ENCODE data around the gene TMIGD3.
A peak's percentile ranks its signal among the peaks of the same experiment; 100 is the strongest.

TMIGD3 gene

DNA sequence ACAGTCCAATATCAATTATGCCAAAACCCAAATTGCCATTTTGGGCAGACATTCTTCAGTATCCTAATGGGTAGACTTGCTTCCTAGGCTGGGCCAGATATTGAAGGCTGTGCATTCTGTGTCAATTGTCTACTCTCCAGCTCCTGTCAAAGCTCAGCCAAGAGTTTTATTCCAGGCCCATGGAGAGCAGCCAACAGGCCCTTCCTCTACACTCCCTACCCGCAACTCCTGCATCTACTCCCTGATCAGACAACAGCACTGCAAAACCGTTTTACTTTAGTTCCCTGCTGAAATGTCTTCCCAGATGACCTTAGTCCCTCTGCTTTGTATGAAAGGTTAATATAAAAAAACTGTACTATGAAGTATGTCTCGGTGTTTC lies 6.6 kb upstream of the TMIGD3 start:
- DNase-seq (ENCODE audit: low read depth in 2 of 2, low spot score in 1 of 2): no peak

DNA sequence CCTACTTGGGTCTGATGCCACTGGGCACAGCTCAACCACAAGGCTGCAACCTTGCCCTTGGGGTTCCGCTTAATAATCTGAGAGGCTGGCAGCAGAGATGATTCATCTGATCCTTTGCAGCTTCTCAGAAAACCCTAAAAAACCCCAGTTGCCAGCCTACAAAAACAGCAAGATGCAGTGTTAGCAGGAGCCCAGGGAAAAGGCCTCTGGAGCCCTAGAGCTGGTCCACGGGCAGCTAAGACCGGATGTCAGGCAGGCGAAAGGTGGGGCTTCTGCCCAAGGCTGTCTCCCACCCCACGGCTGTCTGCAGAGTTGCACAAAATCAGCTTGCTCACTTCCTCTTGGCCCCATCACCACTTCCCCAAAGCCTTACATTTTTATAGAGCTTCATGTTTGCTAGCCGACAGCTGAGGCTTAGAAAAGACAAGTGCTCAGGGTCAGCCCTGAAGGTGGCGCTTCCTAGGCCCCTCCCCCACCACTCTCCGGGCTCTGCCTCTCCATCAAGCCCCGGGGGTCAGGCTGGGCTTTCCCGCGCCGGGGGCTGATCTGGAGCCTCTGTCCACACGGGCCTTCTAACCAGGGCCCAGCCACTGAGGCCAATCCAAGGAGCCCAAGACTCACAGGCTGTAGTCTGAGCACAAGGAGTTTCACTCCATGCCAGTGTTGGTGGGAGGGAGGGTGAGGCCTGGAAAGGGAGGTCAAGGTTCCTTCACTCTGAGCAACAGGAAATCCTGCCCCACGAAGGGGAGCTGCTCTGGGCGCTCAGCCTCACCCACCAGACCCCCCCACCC lies 4.2 kb upstream of the TMIGD3 start:
- DNase-seq (ENCODE audit: low read depth in 2 of 2, low spot score in 1 of 2): peak; percentile 38 to 57

DNA sequence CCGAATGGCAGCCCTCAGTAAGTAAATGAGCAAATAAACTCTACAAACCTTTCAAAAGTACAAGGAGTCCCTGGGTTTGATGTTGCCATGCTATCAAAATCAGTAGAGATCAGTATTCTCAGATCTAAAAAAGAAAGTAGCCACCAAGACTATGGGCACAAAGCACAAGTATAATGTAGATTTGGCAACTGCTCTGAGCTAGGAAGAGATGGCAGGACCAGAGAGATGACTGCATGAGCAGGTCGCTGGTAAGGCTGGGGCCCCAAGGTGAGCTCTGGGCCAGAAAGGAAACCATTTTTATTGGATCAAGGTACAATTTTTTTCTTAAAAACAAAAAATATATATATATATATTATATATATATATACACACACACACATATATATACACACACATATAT lies 3.1 kb upstream of the TMIGD3 start:
- no peak for DNase-seq (ENCODE audit: low read depth in 2 of 2, low spot score in 1 of 2)

DNA sequence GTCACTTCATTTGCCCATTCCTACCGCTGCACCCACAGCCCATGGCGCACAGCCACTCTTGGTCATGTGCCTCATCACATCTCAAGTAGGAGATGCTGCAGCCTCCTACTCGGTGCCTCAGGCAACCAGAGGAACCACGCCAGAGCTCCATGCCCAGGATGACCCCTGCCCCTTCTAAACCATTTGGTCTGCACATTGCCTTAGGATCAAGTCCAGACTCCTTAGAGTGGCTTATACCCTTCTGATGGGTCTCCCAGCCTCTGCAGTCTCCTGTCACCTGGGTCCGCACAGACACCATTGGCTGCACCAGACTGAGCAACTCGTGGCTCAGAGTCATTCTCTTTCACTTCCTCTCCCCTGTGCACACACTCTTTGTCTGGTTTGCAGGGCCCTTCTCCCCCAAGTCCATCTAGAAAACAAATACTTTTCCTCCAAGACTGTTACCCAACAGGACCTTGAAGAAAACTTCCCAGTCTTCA lies 2.2 kb upstream of the TMIGD3 start:
- no peak for DNase-seq (ENCODE audit: low read depth in 2 of 2, low spot score in 1 of 2)

DNA sequence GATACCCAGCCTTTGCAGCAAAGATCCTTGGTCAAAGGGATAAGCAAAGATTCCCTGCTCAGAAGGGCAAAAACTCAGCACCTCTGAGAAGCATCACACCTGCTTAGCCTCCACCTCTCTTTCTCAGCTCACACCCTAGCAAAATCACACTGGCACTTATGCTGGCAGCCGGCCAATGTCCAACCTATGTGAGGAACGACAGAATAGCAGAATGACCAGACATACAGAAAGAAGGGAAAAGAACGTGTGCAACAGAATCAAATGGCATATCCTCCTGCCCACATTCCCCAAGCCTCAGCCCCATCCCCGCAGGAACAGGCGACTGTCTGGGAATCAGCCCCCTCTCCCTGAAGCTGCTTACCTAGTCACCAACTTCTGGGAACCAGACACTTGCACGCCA lies 664 bp upstream of the TMIGD3 start:
- DNase-seq (ENCODE audit: low read depth in 2 of 2, low spot score in 1 of 2): no peak

DNA sequence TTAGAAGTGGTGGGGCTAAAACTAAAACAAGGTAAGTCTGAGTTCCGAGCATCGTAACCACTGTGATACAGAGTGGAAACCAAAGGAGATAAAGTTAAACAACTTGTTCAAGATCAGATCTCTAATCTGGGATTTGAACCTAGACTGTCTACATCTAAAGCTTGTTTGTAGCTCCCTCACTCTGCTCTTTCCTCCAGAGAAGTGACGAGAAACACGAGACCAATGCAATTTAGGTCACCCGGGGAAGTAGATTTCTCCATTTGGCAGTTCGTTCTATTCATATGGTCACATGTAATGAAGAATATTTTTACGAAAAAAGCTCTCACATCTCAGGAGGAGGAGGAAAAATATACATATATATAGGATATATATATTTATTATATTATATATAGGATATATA lies 1.8 kb downstream of the TMIGD3 start:
- no peak for DNase-seq (ENCODE audit: low read depth in 2 of 2, low spot score in 1 of 2)

DNA sequence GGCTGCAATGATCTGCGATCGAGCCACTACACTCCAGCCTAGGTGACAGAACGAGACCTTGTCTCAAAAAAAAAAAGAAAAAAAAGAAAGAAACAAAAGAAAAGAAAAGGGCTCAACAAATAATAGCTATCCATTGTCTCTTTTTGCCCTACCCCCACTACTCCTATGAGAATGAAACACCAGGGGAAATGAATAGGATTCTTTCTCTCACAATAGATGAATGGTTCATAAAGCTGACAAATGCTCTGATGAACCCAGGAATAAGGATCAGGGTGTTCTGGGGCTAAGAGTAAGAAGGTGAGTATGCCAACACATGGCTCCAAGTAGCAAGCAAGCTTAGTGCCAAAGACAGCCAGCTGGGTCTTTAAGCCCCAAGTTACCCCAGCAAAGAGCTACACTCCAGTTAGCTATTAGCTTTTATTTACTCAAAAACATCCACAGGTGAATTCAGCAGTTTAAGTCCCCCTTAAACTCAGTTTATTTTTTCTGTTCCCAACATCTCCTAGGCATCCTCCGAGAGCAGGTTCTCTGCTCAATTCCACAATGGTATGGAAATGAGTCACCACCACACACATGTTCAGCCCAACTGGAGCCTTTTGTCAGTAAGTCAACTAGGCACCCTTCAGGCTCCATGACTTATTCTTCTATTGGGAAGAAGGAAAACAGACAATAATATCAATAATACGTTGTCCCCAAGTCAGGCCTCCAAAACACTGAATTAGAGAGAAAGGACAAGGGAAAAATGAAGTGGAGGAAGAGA lies 4.2 kb downstream of the TMIGD3 start:
- no peak for DNase-seq (ENCODE audit: low read depth in 2 of 2, low spot score in 1 of 2)

DNA sequence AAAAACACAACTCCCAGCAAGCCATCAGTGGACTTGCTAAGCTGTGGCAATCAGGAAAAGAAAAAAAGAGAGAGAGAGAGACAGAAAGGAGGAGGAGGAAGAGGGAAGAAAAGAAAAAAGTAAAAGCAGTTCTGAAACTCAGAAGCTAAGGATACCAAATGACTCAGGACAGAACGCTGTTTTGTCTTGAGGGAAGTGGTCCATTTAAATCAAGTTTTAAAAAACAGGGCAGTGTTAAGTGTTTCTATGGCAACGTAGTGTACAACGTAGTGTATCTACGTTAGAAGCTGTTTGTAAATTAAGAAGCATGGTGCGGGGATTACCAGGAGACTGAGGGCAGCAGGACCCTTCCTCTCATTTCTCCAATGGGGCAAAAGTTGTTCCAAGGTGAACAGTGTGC lies 5.8 kb downstream of the TMIGD3 start:
- no peak for DNase-seq (ENCODE audit: low read depth in 2 of 2, low spot score in 1 of 2)

DNA sequence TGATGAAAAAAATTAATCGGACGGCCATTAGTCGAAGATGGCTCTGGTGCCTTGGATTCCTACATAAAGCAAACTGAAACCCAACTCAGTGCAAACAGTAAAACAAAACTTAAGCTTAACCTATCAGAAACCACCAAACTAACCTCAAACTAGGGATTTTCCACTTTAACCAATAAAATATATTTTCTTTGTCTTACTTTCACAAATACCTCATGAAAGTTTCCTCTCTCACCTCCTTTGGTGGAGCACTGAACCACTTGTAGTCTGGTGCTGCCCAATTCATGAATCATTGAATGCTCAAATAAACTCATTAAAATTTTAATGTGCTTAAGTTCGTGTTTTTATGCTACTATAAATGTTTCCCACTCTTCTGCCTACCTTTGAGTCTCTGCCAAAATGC lies 7.0 kb downstream of the TMIGD3 start:
- no peak for DNase-seq (ENCODE audit: low read depth in 2 of 2, low spot score in 1 of 2)

DNA sequence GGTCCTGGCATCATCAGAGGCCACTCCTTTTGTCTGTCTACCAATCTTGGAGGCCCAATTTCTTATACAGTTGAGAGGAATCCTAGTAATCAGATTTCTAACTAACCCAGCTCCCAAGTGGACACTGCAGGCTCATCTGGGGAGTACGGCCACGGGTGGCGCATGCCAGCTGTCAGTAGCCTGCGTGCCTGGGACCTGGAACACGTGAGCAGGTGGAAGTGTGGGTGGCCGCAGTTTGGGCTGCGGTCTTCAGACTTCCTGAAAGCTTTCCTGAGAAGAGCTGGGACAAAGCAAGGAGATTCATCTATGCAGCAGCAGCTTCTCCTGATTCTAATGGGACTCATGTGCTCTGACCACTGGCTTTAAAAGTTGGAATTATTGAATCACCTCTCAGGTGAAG lies 12.4 kb downstream of the TMIGD3 start:
- no peak for DNase-seq (ENCODE audit: low read depth in 2 of 2, low spot score in 1 of 2)

DNA sequence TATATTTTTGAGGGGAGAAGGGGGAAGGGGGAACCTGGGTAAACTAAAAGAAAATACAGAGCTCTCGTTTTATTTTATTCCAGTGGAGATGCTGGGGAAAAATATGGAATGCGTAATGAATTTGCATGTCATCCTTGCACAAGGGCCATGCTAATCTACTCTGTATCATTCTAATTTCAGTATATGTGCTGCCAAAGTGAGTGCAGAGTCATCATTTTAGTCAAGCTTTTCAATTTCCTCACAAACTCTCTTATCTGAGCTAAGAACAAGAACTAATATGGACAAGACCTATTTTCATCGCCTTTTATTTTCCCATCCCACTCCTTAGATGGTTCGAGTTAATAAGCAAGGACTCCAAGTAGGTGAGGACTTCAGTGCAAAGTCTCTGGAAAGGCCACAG lies 13.2 kb downstream of the TMIGD3 start:
- no peak for DNase-seq (ENCODE audit: low read depth in 2 of 2, low spot score in 1 of 2)

DNA sequence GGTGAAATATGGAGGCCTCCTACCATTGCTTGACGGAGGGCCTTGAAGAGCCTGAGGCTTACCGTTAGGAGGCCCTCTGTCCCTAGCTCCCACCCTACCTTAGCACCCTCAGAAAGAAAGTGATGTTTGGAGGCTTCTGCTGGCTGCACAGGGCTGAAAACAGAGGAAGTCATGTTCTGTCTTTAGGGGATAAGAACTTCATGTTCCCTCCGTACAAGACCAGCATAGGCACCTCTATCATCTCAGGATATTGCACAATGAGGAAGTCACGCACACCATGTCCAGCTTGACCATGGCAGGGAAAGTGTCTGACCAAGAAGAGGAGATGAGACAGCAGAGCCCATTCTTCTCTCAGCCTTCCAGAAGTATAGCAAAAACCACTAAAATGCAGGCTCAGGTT lies 13.8 kb downstream of the TMIGD3 start:
- no peak for DNase-seq (ENCODE audit: low read depth in 2 of 2, low spot score in 1 of 2)

DNA sequence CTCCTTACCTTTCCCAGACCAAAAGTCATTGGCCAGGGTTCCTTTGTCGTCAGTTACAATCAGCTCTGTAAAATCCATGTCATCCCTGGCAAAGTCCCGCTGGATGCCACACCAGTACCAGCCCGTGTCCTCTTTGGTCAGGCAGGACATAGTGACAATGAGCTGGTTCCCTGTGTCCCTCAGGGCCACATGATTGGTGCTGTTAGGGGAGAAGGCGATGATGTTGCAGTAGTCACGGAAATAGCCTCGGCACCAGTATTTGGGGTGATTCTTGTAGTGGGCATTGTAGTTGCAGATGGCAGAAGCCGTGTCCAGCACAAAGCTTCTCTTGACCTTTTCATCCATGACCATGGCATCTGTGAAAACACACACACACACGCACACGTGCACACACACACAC lies 14.8 kb downstream of the TMIGD3 start:
- DNase-seq (ENCODE audit: low read depth in 2 of 2, low spot score in 1 of 2): no peak

DNA sequence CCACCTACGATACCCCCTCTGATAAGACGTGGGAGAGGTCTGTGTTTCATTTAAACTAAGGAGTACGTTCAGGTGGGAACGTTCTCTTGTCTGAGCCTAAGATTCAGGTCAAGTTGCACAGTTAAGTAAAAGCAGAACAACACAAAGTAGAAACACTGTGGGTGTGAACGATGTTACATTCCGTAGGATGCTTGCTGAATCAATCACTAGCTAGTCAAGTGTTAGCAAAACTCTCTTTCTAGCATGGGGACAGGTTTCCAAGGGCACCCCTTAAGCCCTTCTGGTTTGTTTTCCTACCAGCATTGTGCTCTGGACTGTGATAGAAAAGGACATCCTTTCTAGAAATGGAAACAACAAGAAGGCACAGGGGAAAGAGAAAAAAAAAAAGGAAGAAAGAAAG lies 16.3 kb downstream of the TMIGD3 start:
- DNase-seq (ENCODE audit: low read depth in 2 of 2, low spot score in 1 of 2): no peak

DNA sequence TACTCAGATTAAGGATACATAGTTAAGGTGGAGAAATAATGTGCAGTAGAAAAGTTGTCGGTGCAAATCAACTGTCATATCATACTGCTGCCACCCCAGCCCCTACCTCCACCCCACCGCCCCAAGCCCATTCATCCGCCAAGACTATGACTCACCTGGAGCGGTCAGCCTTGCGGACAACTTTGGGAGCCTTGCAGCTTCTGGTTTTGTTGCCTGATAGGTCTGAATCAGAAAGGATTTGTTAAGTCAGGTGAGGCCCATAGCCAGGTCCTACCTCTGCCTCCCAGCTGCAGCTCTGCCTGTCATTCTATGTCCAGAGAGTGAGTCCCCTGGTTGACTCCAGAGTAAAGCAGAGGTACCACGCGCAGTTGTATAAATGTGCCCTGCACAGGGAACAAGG lies 17.0 kb downstream of the TMIGD3 start:
- no peak for DNase-seq (ENCODE audit: low read depth in 2 of 2, low spot score in 1 of 2)

DNA sequence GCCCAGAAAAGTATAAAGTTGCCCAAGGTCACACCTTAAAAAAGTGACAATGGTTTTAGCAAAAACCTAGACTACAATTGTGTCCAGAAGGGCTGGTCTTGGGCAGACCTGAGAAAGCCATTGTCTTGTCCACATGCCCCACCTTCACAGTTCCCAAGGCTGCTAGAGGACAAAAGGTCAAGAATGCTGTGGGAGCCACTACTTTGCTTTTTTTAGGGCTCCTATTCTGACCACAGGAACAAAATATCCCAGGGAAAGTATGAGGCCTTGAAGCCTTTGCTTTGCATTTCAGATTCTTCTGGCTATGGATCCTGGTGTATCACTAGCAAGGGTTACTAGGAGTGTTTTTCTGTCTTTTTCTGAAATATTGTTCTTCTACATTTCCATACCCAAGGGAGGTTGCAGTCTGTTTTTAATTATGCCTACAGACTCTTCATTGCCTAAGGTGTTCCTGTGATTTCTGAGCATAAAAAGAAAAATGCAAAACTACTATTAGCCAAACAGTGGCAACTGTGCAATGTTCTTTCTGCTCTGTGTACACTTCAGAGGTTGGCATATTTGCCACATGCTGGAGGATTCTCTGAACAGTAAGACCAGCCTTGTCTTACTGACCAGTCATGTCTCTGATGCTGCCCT lies 18.9 kb downstream of the TMIGD3 start:
- DNase-seq (ENCODE audit: low read depth in 2 of 2, low spot score in 1 of 2): no peak

DNA sequence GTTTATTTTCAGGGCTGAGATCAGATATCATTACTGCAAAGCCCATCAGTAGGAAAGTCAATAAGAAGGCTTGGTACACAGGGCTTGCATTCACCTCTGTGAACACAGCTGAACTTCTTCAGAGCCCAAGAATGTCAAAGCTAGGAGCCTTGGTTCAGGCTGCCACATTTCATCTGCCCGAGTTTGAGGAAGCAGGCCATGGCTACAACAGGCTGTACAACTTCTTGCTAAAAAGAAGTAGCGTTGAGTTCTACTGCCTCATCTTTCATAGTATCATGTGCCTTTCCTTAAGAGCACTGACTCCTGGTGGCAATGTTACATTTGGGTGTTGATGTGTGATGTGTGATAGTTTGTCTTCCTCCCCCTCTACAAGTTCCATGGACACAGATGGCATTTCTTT lies 19.6 kb downstream of the TMIGD3 start:
- no peak for DNase-seq (ENCODE audit: low read depth in 2 of 2, low spot score in 1 of 2)

DNA sequence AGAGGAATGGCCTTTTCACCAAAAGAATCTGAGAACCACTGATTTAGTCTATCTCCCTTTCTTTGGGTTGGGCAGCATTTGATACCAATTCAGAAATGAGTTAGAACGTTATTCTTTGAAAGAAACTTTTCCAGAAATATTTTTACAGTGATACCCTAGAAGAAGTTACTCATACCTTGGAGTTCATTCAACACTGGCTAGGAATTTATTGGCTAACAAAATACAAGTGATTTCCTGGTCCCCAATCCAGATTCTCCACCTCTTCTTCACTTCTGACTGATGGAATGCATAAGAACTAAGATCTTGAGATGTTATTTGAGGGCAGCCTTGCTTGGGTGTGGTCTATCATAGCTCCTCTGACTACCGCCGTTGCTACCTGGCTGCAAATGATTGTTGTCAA lies 20.3 kb downstream of the TMIGD3 start:
- DNase-seq (ENCODE audit: low read depth in 2 of 2, low spot score in 1 of 2): no peak

DNA sequence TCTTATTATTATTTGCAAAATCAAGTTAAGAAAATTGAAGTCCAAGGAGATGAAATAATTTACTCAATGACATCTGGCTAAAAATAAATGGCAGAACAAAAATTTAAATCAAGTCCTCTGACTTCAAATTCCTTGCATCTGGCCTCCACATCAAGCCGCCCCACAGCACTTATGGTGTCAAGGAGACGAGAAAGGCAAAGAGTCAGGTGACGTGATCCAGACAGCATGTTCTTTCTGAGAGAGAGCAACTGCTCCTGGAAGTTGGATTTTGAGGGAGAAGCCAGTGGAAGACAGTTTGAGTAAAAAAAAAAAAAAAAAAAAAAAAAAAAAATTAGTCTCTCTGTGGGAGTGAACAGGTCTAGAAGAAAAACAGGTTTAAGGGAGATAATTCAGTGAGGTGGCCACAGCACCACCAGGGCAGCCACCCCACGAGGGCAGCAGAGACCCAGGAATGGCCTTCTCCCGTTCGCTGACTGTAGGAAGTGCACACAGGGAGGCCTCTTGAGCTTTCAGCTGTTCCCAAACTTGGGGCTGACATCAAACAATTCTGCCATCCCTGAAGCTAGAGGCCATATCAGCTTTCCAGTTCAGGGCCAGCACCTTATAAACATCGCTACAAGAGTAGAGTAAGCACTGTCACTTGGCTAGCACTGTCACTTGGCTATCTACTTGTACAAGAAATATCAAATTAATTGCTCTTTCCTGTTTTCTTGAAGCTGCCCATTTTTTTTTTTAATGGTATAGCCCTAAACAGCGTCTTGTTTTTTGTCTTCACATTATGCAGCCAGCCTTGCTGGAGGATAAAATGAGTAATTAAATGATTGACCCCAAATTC lies 21.8 kb downstream of the TMIGD3 start:
- peak in 1 of 2 donors; percentile 44 for DNase-seq (ENCODE audit: low read depth in 2 of 2, low spot score in 1 of 2)

DNA sequence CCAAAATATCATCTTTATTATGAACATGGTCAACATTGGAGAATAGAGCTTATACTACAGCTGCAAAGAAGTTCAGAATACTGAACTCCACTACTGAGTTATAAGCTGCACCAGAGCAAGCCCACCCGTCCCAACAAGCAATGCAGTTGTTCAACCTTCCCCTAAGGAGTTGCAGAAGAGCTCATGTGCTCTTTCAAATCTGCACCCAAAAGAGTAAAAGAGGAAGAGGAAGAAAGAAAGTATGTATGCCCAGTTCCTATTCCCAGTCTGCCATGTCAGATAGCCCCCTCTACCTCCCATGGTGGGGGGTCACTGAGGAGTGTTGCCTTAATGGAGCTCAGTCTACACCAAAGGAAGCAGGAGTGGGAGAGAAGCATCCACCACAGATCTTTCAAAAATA lies 22.8 kb downstream of the TMIGD3 start:
- no peak for DNase-seq (ENCODE audit: low read depth in 2 of 2, low spot score in 1 of 2)

DNA sequence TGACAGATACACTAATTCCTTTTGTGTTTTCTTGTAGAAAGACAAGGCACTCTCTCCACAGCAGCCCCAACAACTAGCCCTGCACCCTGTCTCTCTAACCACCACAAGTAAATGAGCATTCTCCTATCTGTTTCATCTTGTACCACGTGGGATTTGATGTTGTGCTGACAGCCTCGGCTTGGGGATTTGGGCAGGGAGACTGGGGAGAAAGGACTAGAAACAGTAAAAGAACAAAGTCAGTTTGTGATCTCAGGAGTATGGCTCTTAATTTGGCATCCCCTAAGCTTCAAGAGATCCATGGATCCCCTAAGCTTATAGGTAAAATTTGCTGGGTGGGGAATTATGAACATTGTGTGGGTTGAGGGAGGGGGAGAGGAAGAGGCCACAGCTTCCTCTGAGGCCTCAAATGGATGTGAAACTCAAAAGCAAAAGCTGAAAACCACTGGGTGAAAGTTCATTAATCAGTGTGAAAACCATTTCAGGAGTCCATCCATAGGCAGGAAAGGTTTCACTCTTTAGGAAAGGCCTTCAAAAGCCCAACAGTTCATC lies 26.6 kb downstream of the TMIGD3 start:
- peak in 1 of 2 donors; percentile 4 for DNase-seq (ENCODE audit: low read depth in 2 of 2, low spot score in 1 of 2)
